ENCODE measurements around the gene GPC6.

GPC6 gene

GRCh38 chr13:94212196-94212595 is 985.6 kb downstream of the GPC6 start:
- DNase-seq (ENCODE audit: low read depth), result no peak
- no peak overlapping the region for H3K4me3 ChIP-seq (ENCODE audit: low read depth, low read length)
- TF ChIP-seq POLR2A (IDR thresholded peaks at IDR 0.05; ENCODE audit: extremely low read depth, insufficient read length), result no peak
- no peak for TF ChIP-seq MAX (IDR thresholded peaks at IDR 0.05; ENCODE audit: low read depth, low read length)
- no peak for TF ChIP-seq MYC (IDR thresholded peaks at IDR 0.05; ENCODE audit: low read depth, low read length)
- TF ChIP-seq CTCF (IDR thresholded peaks at IDR 0.05; ENCODE audit: low read depth, low read length), result no peak

DNA sequence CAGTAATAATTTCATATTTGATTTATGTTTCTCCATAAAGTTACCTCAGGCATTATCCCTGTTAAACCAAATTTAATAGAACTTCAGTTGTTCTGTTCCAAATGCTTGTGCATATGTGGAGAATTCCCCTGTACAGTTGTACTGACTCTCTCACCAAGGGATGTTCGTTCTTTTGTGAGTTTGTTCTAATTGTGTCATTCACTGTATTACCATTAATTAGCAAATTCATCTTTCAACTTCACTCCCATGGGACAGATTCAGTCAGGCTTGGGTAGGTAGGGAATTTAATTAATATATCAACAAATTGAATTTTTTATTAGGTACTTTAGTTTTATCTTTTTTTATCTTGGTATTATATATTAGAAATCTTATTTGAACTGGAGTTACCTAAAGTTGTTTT is 987.5 kb downstream of the GPC6 start:
- H3K4me3 ChIP-seq (ENCODE audit: low read depth, low read length), result no peak overlapping the region
- TF ChIP-seq POLR2A (IDR thresholded peaks at IDR 0.05; ENCODE audit: extremely low read depth, insufficient read length) (no peak), CTCF (IDR thresholded peaks at IDR 0.05; ENCODE audit: low read depth, low read length) (no peak), MYC (IDR thresholded peaks at IDR 0.05; ENCODE audit: low read depth, low read length) (no peak), MAX (IDR thresholded peaks at IDR 0.05; ENCODE audit: low read depth, low read length) (no peak)
- DNase-seq (ENCODE audit: low read depth), result no peak

DNA sequence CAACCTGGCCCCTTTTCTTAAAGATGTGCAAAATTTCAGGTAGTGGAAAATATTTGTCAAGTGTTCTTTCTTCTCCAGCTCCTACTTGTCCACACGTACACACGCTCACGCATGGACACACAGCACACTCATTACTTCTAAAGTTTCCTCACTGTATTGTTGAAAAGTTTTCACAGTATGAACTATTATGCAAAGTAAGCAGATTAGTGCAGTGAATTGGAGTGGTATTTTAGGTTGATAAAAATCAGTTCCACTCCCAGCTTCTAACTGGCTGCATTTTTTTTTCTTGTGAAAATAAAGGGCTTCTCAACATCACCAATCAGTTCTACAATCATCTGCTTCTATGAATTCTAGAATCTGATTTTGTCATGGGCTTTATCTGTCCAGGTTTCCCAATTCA is 988.4 kb downstream of the GPC6 start:
- TF ChIP-seq MAX (IDR thresholded peaks at IDR 0.05; ENCODE audit: low read depth, low read length), result no peak
- no peak overlapping the region for H3K4me3 ChIP-seq (ENCODE audit: low read depth, low read length)
- DNase-seq (ENCODE audit: low read depth), result no peak

GRCh38 chr13:94216476-94216875 is 989.9 kb downstream of the GPC6 start:
- H3K4me3 ChIP-seq (ENCODE audit: low read depth, low read length), result no peak overlapping the region
- DNase-seq (ENCODE audit: low read depth), result no peak
- no peak for TF ChIP-seq MAX (IDR thresholded peaks at IDR 0.05; ENCODE audit: low read depth, low read length)
- TF ChIP-seq POLR2A (IDR thresholded peaks at IDR 0.05; ENCODE audit: extremely low read depth, insufficient read length), result no peak
- no peak for TF ChIP-seq CTCF (IDR thresholded peaks at IDR 0.05; ENCODE audit: low read depth, low read length)
- no peak for TF ChIP-seq MYC (IDR thresholded peaks at IDR 0.05; ENCODE audit: low read depth, low read length)

DNA sequence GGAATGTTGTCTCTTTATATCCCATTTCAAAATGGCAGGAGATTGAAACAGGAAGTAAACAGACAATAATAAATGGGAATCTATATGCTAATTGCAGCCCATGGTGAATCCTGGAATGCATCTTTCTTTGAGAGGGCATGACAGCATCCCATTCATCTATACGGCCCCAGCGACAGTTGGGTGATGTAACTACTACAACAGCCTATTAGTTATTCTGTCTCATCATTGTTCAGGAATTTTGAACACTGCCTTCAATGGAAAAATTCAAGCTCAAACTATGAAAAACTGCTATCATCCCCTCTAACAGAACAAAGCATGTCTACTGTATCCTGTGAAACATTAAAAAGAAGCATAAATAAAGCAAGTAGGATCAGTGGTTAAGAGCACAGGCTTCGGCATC is 990.8 kb downstream of the GPC6 start:
- no peak for DNase-seq (ENCODE audit: low read depth)
- H3K4me3 ChIP-seq (ENCODE audit: low read depth, low read length), result no peak overlapping the region
- no peak for TF ChIP-seq MAX (IDR thresholded peaks at IDR 0.05; ENCODE audit: low read depth, low read length)
- TF ChIP-seq POLR2A (IDR thresholded peaks at IDR 0.05; ENCODE audit: extremely low read depth, insufficient read length), result no peak
- TF ChIP-seq MYC (IDR thresholded peaks at IDR 0.05; ENCODE audit: low read depth, low read length), result no peak
- no peak for TF ChIP-seq CTCF (IDR thresholded peaks at IDR 0.05; ENCODE audit: low read depth, low read length)

DNA sequence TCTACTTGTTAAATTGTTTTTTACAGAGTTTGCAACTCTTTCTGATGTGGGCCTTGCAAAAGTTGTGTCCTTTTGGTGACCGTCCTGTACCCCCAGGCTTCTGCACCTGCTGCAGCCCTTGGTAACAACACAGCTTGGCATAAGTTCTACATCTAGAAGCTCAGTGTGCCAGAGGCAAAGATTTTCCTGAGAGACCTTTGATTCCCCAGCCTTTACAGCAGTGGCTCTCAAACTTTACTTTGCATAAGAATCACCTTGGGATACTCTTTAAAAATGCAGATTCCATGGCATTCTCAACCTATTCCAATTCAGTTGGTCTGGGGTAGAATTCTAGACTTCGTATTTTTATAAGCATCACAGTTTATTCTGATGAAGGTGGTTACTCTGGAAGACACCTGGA is 991.9 kb downstream of the GPC6 start:
- no peak for TF ChIP-seq MAX (IDR thresholded peaks at IDR 0.05; ENCODE audit: low read depth, low read length)
- TF ChIP-seq MYC (IDR thresholded peaks at IDR 0.05; ENCODE audit: low read depth, low read length), result no peak
- no peak for TF ChIP-seq POLR2A (IDR thresholded peaks at IDR 0.05; ENCODE audit: extremely low read depth, insufficient read length)
- TF ChIP-seq CTCF (IDR thresholded peaks at IDR 0.05; ENCODE audit: low read depth, low read length), result no peak

More for the DNA sequence above, 991.9 kb downstream of the GPC6 start:
- no peak overlapping the region for H3K4me3 ChIP-seq (ENCODE audit: low read depth, low read length)
- DNase-seq (ENCODE audit: low read depth), result no peak

Measured in NB4 (cell line).